OCI-LY3 (cell line): ENCODE data around the gene ARHGAP15.

ENCODE experiments used
- H2AFZ ChIP-seq: fragments of 200-600, 300-600 bp; shearing (Covaris generic); 2 replicates; pipeline ENCODE4 v1.6.0; 2014; ENCODE audit warnings: antibody characterized with exemption, low read depth, low read length
- H3K27ac ChIP-seq: fragments of 200-600, 300-600 bp; sonication (generic); 2 replicates; pipeline ENCODE4 v1.5.1; 2014; ENCODE audit warnings: mild to moderate bottlenecking, low read length, moderate library complexity, mixed read lengths
- H3K27me3 ChIP-seq: fragments of 200-600, 300-600 bp; sonication (generic); 2 replicates; pipeline ENCODE4 v1.6.1; 2014; ENCODE audit warnings: low read depth, low read length, mixed read lengths
- H3K36me3 ChIP-seq: fragments of 200-600, 300-600 bp; sonication (generic); replicated peaks from 2 replicates; pipeline ENCODE3; 2014; ENCODE audit warnings: low read depth, low read length, mixed read lengths
- H3K4me1 ChIP-seq: fragments of 300-600, 200-600 bp; sonication (generic); 2 replicates; pipeline ENCODE4 v1.6.1; 2014; ENCODE audit warnings: low read length, mixed read lengths
- H3K4me2 ChIP-seq: fragments of 200-600, 300-600 bp; sonication (generic); 2 replicates; pipeline ENCODE4 v1.6.1; 2014; ENCODE audit warnings: low read length, mixed read lengths
- H3K4me3 ChIP-seq: fragments of 300-600, 200-600 bp; sonication (generic); 2 replicates; pipeline ENCODE4 v1.5.1; 2014; ENCODE audit warnings: antibody characterized with exemption, mild to moderate bottlenecking, low read length, moderate library complexity
- H3K79me2 ChIP-seq: fragments of 300-600, 200-600 bp; shearing (Covaris generic); 2 replicates; pipeline ENCODE4 v1.6.1; 2014; ENCODE audit warnings: mild to moderate bottlenecking, low read length, mixed read lengths
- H3K9ac ChIP-seq: fragments of 300-600, 200-600 bp; shearing (Covaris generic); 2 replicates; pipeline ENCODE4 v1.6.0; 2014; ENCODE audit warnings: mild to moderate bottlenecking, low read length, moderate library complexity
- H3K9me3 ChIP-seq: fragments of 200-600, 300-600 bp; shearing (Covaris generic); 2 replicates; pipeline ENCODE4 v1.6.1; 2014; ENCODE audit warnings: low read length, mixed read lengths; ENCODE audit not compliant: insufficient read depth
- H4K20me1 ChIP-seq: fragments of 200-600, 300-600 bp; sonication (generic); 2 replicates; pipeline ENCODE4 v1.6.1; 2016; ENCODE audit warnings: low read length, mixed read lengths; ENCODE audit not compliant: insufficient read depth
- CTCF ChIP-seq: fragments of 200-600, 300-600 bp; sonication (generic); IDR thresholded peaks from 2 replicates; pipeline ENCODE4 v1.5.1; 2014; ENCODE audit warnings: antibody characterized with exemption, low read length, low read depth
- EZH2phosphoT487 ChIP-seq: fragments of 200-600 bp; shearing (Covaris generic); IDR thresholded peaks from 2 replicates; pipeline ENCODE4 v1.6.1; 2018; ENCODE audit warnings: antibody characterized with exemption, mixed run types, low read depth

ARHGAP15 gene

GRCh38 chr2:143690235-143690634, 561.0 kb downstream of the ARHGAP15 start:
- Histone ChIP-seq H3K27ac (no peak overlapping the region), H3K4me3 (no peak overlapping the region), H3K79me2 (no peaks in the 10 kb centered on the region), H3K4me1 (peaks cover 24% of the 10 kb centered on the region), H2AFZ (no peak overlapping the region), H3K9ac (no peak overlapping the region), H3K9me3 (no peaks in the 10 kb centered on the region), H3K4me2 (peak overlapping the region; percentile 11; the same call in 1 of the 2 replicates), H3K27me3 (no peaks in the 10 kb centered on the region), H4K20me1 (no peaks in the 10 kb centered on the region), H3K36me3 (peaks cover 3% of the 10 kb centered on the region)
- TF ChIP-seq EZH2phosphoT487 = no peak
- no peak for TF ChIP-seq CTCF

- TF ChIP-seq CTCF = no peak
Measured at GRCh38 chr2:143691121-143691520, 561.9 kb downstream of the ARHGAP15 start.

GRCh38 chr2:143692162-143692561, 562.9 kb downstream of the ARHGAP15 start:
- Histone ChIP-seq H3K36me3 (peaks cover 3% of the 10 kb centered on the region), H3K27me3 (no peaks in the 10 kb centered on the region), H3K79me2 (no peaks in the 10 kb centered on the region), H3K4me3 (no peak overlapping the region), H3K4me1 (peaks cover 30% of the 10 kb centered on the region), H3K9ac (no peak overlapping the region), H3K27ac (no peak overlapping the region), H2AFZ (no peak overlapping the region), H3K9me3 (no peaks in the 10 kb centered on the region), H4K20me1 (no peaks in the 10 kb centered on the region), H3K4me2 (no peak overlapping the region)
- TF ChIP-seq CTCF (no peak), EZH2phosphoT487 (no peak)

More at GRCh38 chr2:143691121-143691520, 561.9 kb downstream of the ARHGAP15 start:
- Histone ChIP-seq H3K9me3 (no peaks in the 10 kb centered on the region), H3K9ac (no peak overlapping the region), H3K4me1 (peaks cover 29% of the 10 kb centered on the region), H3K4me3 (no peak overlapping the region), H3K79me2 (no peaks in the 10 kb centered on the region), H3K36me3 (peaks cover 3% of the 10 kb centered on the region), H4K20me1 (no peaks in the 10 kb centered on the region), H3K27ac (no peak overlapping the region), H3K27me3 (no peaks in the 10 kb centered on the region), H2AFZ (no peak overlapping the region), H3K4me2 (no peak overlapping the region)

- peaks cover 3% of the 10 kb centered on the region for H3K36me3 ChIP-seq
- H3K4me1 ChIP-seq = peaks cover 35% of the 10 kb centered on the region
- H3K79me2 ChIP-seq = no peaks in the 10 kb centered on the region
- H2AFZ ChIP-seq = no peak overlapping the region
- no peak overlapping the region for H3K9ac ChIP-seq
- no peaks in the 10 kb centered on the region for H3K27me3 ChIP-seq
- no peaks in the 10 kb centered on the region for H4K20me1 ChIP-seq
- no peaks in the 10 kb centered on the region for H3K9me3 ChIP-seq
- no peak for TF ChIP-seq EZH2phosphoT487
- no peak for TF ChIP-seq CTCF
- no peak overlapping the region for H3K27ac ChIP-seq
- no peak overlapping the region for H3K4me2 ChIP-seq
- no peak overlapping the region for H3K4me3 ChIP-seq
Measured at GRCh38 chr2:143692967-143693366, 563.7 kb downstream of the ARHGAP15 start.
